ENCODE data around the gene RASGEF1C.
A peak's percentile ranks its signal among the peaks of the same experiment; 100 is the strongest.
"Not testable (repeated sequence)": the region's sequence is repeated elsewhere in the genome, so short reads cannot be mapped to it uniquely, and the experiment has no call there.

RASGEF1C gene

GRCh38 chr5:180210961-180211760 is 2.1 kb upstream of the RASGEF1C start:
- no peak for DNase-seq (ENCODE audit: low spot score)

GRCh38 chr5:180210077-180210476 is 1.1 kb upstream of the RASGEF1C start:
- not testable (repeated sequence) for DNase-seq (ENCODE audit: low spot score)

- DNase-seq (ENCODE audit: low spot score) = peak; percentile 35
These were observed 453 bp downstream of the RASGEF1C start for GRCh38 chr5:180208435-180209081.

DNA sequence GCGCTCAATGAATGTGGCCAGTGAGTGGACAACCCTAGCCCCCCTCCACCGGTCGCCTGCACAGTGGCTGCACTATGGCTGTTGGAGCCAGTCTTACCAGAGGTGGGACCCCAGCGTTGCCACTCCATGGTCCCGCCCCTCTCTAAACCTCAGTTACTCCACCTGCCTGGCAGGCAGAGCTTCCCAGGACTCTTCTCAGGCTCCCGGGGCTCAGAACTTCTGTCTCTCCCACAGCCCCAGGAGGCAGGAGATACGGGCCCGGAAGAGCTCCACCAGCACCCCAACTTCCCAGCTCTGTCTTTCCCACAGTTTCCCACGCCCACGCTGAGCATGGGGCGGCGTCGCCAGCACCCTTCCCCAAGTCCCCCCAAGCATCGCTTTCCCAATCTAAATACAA is 975 bp downstream of the RASGEF1C start:
- no peak for DNase-seq (ENCODE audit: low spot score)

DNA sequence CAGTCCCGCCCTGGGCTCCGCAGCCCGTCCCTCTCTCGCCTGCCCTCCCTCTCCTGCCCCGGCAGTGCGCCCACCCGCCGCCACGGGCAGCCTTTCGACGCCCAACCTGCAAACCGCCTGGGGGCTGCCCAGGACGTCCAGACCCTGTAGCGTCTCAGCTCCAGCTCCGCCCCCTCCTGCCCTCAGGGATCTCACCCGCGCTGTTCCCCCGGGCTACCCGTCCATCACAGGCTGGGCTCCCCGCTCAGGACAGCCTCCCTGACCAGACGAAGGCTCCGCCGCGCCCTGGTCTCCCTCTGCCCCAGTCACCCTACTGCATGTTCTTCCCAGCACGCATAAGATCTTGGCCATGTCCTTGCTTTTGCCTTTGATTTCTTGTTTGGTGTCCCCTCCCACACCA is 1.4 kb downstream of the RASGEF1C start:
- DNase-seq (ENCODE audit: low spot score) = no peak

- DNase-seq (ENCODE audit: low spot score) = no peak
These were observed 2.0 kb downstream of the RASGEF1C start for GRCh38 chr5:180206993-180207392.

DNA sequence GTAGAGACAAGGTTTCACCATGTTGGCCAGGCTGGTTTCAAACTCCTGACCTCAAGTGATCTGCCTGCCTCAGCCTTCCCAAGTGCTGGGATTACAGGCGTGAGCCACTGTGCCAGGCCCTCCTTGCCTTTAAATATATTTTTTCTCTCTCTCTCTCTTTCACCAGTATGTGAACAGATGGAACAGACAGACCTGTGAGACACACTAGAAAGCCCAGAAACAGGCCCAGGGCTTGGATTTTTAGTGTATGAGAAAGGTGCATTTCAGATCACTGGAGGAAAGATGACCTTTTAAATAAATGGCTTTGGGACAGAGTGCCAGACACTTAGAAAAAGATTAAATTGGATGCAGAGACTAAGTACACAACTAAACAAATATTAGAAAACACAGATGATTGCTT is 3.1 kb downstream of the RASGEF1C start:
- no peak for DNase-seq (ENCODE audit: low spot score)

GRCh38 chr5:180204276-180204819 is 4.7 kb downstream of the RASGEF1C start:
- DNase-seq (ENCODE audit: low spot score) = no peak

DNA sequence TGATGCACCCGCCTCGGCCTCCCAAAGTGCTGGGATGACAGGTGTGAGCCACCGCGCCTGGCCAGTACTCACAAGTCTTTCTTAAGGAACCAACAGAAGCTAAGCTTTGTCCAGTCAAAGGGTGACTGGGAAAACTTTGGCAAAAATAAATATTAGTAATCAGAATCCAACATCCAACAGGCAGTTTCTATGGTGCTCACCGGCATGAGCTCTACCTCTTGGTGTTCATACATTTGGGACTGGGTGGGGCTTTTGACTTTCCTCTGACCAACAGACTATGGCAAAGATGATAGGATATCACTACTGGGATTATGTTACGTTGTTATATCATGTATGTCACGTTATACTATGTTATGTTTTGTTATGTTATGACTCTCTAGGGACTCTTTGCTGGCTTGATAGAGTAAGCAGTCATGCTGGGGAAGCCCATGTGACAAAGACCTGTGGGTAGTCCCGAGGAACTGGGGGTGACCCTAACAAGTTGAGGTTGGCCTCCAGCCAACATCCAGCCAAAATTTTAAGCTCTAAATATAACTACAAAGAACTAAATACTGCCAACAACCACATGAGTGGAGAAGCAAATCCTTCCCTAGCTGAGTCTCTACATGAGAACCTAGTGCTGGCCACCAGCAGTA is 6.0 kb downstream of the RASGEF1C start:
- no peak for DNase-seq (ENCODE audit: low spot score)

DNA sequence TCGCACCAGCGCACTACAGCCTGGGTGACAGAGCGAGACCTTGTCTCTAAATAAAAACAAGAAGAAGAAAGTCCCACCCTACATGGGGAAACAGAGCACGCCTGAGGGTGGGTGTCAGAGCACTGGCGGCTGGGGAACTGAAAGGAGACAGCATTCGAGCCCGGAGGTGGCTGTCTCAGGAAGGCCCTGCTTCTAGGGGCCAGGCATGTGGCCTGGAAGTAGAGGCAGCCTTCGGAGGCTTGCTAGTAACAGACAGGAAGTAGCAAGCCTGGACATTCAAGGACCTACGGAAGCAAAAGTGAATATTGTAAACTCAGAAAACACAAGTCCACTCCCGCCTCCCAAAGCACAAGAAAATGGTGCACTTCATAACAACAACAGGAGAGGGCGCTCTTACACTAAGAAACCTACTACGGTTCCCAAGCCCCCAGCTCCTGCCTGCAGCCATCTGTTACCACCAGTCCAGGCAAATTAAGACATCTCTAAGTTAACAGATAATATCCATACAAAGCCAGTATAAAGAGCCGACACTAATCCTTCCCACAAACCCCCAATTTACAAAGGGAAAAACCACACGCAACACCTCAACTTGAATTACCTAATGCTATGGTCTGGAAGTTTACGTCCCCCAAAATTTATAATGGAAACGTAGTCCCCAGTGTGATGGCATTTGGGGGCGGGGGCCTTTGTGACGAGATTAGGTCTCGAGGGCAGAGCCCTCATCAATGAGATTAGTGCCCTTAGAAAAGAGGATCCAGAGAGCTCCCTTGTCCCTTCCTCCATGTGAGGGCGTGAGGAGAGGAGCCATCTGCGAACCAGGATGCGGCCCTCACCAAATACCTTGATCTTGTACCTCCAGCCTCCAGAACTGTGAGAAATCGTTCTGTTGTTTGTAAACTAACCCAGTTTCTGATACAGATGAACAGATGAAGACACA is 7.7 kb downstream of the RASGEF1C start:
- DNase-seq (ENCODE audit: low spot score) = peak; percentile 15

DNA sequence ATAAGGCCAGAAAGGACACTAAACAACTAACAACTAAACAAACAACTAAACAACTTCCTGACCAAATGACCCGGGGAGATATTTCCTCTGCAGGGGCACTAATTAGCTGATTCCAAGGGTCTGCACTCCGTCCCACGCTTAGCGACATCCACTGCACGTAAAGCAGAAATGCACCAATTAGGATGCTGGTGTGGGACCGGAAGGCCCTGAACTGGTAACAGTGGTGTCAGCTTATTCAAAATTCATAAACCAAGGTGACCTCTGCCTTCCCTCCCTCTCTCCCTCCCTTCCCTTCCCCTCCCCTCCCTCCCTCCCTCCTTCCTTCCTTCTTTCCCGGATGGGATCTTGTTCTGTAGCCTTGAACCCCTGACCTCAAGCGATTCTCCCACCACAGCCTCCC is 9.6 kb downstream of the RASGEF1C start:
- DNase-seq (ENCODE audit: low spot score) = no peak

- DNase-seq (ENCODE audit: low spot score) = no peak
These were observed 10.8 kb downstream of the RASGEF1C start for GRCh38 chr5:180198208-180198607.

- no peak for DNase-seq (ENCODE audit: low spot score)
These were observed 11.9 kb downstream of the RASGEF1C start for GRCh38 chr5:180197016-180197702.

GRCh38 chr5:180194410-180195345 is 14.3 kb downstream of the RASGEF1C start:
- DNase-seq (ENCODE audit: low spot score) = no peak

DNA sequence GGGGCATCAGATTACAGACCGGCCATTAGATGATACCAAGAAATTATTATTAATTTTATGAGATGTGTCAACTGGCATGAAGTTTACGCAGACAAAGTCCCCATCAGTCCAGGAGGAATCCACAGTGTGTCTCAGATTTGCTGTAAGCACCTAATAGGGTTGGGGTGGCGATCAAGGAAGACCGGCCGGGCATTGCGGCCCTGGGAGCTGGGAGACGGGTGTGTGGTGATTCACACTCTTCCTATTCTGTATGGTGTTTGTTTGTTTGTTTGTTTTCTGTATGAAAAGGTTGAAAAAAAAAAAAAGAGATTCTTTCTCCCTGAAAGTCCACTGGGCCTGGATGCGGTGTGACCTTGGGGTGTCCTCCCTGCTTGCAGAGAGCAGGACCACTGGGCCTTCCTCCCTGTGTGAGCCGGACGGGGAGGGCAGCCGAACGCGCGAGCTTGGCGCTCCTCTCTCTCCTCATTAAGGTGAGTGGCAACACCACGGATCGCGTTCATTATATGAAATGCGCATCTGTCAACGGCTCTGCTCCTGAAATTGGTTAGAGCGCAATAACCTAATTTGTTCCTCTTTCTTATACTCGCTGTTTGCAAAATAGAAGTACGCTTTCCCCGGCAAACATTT is 15.1 kb downstream of the RASGEF1C start:
- no peak for DNase-seq (ENCODE audit: low spot score)

DNA sequence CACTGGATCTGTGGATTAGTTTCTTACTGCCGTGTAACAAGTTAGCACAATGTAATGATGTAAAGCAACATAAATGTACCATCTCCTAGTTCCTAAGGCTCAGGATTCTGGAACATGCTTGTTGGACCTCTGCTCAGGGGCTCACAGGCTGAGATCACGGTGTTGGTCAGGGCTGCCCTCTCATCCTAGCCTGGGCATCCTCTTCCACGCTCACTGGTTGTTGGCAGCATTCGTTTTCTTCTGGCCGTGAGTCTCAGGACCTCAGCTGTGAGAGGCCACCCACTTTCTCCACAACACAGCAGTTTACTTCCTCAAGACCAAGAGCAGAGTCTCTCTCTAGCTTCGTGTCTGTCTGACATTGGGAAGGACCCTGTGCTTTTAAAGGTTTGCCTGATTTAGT is 17.3 kb downstream of the RASGEF1C start:
- DNase-seq (ENCODE audit: low spot score) = no peak

- DNase-seq (ENCODE audit: low spot score) = no peak
These were observed 21.2 kb downstream of the RASGEF1C start for GRCh38 chr5:180187767-180188166.

- DNase-seq (ENCODE audit: low spot score) = no peak
These were observed 28.2 kb downstream of the RASGEF1C start for GRCh38 chr5:180180846-180181245.

DNA sequence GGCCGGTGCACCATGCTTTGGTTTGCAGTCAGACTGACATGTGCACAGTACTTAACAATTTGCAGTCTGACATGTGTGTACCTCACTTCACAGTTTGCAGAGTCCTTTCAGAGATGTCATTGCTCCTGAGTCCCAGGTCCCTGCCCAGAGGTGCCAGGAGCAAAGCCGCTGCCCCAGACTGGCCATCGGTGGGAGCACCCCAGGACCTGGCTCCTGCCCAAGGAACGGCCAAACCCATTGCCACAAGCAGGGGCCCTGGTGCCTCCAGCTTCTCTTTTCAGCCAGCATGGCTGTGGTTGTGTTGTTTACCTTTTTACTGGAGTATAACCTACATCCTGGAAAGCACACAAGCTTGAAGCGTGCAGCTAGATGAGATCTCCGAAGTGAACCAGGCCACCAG is 28.6 kb downstream of the RASGEF1C start:
- no peak for DNase-seq (ENCODE audit: low spot score)
